ENCODE results near the gene NFE2L3. TPM values are rescaled to one million over a fixed set of nuclear protein-coding genes. Genes with fewer than 3 reads are reported as not detected.

The NFE2L3 gene
- total RNA-seq, 1 donor from 2014 or later = 50.4 TPM

DNA sequence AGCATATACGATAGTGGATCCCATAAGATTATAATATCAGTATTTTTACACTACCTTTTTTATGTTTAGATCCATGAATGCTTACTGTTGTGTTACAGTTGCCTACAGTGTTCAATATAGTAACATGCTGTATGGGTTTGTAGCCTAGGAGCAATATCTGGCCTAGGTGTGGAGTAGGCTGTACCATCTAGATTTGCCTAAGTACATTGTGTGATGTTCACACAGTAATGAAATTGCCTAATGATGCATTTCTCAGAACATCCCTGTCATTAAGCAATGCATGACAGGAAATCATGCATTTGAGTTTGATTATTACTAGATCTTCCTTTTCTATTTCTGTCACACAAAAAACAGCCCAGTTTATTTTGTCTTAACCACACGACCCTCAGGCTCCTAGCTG, 64.1 kb downstream of the NFE2L3 start:
- TF ChIP-seq, protein P1, sequence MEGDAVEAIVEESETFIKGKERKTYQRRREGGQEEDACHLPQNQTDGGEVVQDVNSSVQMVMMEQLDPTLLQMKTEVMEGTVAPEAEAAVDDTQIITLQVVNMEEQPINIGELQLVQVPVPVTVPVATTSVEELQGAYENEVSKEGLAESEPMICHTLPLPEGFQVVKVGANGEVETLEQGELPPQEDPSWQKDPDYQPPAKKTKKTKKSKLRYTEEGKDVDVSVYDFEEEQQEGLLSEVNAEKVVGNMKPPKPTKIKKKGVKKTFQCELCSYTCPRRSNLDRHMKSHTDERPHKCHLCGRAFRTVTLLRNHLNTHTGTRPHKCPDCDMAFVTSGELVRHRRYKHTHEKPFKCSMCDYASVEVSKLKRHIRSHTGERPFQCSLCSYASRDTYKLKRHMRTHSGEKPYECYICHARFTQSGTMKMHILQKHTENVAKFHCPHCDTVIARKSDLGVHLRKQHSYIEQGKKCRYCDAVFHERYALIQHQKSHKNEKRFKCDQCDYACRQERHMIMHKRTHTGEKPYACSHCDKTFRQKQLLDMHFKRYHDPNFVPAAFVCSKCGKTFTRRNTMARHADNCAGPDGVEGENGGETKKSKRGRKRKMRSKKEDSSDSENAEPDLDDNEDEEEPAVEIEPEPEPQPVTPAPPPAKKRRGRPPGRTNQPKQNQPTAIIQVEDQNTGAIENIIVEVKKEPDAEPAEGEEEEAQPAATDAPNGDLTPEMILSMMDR (IDR thresholded peaks at IDR 0.05; ENCODE audit: insufficient read depth, low read depth, low read length) = no peak
- TF ChIP-seq EZH2 (IDR thresholded peaks at IDR 0.05; ENCODE audit: insufficient read depth, low read length) = no peak
- H2AFZ ChIP-seq (ENCODE audit: low read depth, low read length) = no peak overlapping the region
- no peak for DNase-seq (ENCODE audit: low read depth)
- peaks cover 10% of the 10 kb centered on the region for H4K20me1 ChIP-seq (ENCODE audit: insufficient read depth, low read length)
- H3K27ac Mint-ChIP-seq (ENCODE audit: unreplicated experiment) = no peak overlapping the region
- no peaks in the 10 kb centered on the region for H3K9me3 Mint-ChIP-seq (ENCODE audit: unreplicated experiment)
- no peak overlapping the region for H3K4me3 Mint-ChIP-seq (ENCODE audit: unreplicated experiment)
- no peak overlapping the region for H3K27ac ChIP-seq (ENCODE audit: low read depth, low read length)
- no peak overlapping the region for H3K9ac ChIP-seq (ENCODE audit: low read length)
- no peaks in the 10 kb centered on the region for H3K79me2 ChIP-seq (ENCODE audit: insufficient read depth, low read length)
- H3K27me3 Mint-ChIP-seq (ENCODE audit: low read depth, unreplicated experiment) = no peaks in the 10 kb centered on the region
- H3K4me1 Mint-ChIP-seq (ENCODE audit: low read depth, unreplicated experiment) = peaks cover 4% of the 10 kb centered on the region
- H3K4me1 ChIP-seq (ENCODE audit: insufficient read depth, low read length) = no peaks in the 10 kb centered on the region
- H3K27me3 ChIP-seq (ENCODE audit: insufficient read depth, low read length) = no peaks in the 10 kb centered on the region
- H3K36me3 ChIP-seq (ENCODE audit: insufficient read depth, low read length) = peaks cover 12% of the 10 kb centered on the region
- H3K4me2 ChIP-seq (ENCODE audit: low read length) = no peak overlapping the region
- H3K9me3 ChIP-seq (ENCODE audit: insufficient read depth, low read depth, low read length) = no peaks in the 10 kb centered on the region
- no peak overlapping the region for H3K4me3 ChIP-seq (ENCODE audit: insufficient read depth, low read depth, low read length)
- peaks cover 6% of the 10 kb centered on the region for H3K36me3 Mint-ChIP-seq (ENCODE audit: low read depth, unreplicated experiment)
- FAIRE-seq = no peak

GRCh38 chr7:26224359-26224758, 72.4 kb downstream of the NFE2L3 start:
- H3K4me1 ChIP-seq (ENCODE audit: insufficient read depth, low read length) = no peaks in the 10 kb centered on the region
- H3K9ac ChIP-seq (ENCODE audit: low read length) = no peak overlapping the region
- H3K4me3 ChIP-seq (ENCODE audit: insufficient read depth, low read depth, low read length) = no peak overlapping the region
- no peaks in the 10 kb centered on the region for H3K27me3 Mint-ChIP-seq (ENCODE audit: low read depth, unreplicated experiment)
- H3K9me3 Mint-ChIP-seq (ENCODE audit: unreplicated experiment) = no peaks in the 10 kb centered on the region
- H2AFZ ChIP-seq (ENCODE audit: low read depth, low read length) = no peak overlapping the region
- H3K27ac Mint-ChIP-seq (ENCODE audit: unreplicated experiment) = no peak overlapping the region
- no peaks in the 10 kb centered on the region for H3K9me3 ChIP-seq (ENCODE audit: insufficient read depth, low read depth, low read length)
- no peak overlapping the region for H3K27ac ChIP-seq (ENCODE audit: low read depth, low read length)
- no peaks in the 10 kb centered on the region for H3K27me3 ChIP-seq (ENCODE audit: insufficient read depth, low read length)
- DNase-seq (ENCODE audit: low read depth) (no peak), FAIRE-seq (no peak)
- H3K4me1 Mint-ChIP-seq (ENCODE audit: low read depth, unreplicated experiment) = no peaks in the 10 kb centered on the region
- no peaks in the 10 kb centered on the region for H3K36me3 ChIP-seq (ENCODE audit: insufficient read depth, low read length)
- H3K4me3 Mint-ChIP-seq (ENCODE audit: unreplicated experiment) = no peak overlapping the region
- H3K79me2 ChIP-seq (ENCODE audit: insufficient read depth, low read length) = no peaks in the 10 kb centered on the region
- H4K20me1 ChIP-seq (ENCODE audit: insufficient read depth, low read length) = no peaks in the 10 kb centered on the region
- H3K36me3 Mint-ChIP-seq (ENCODE audit: low read depth, unreplicated experiment) = no peaks in the 10 kb centered on the region
- TF ChIP-seq, protein P1 (IDR thresholded peaks at IDR 0.05; ENCODE audit: insufficient read depth, low read depth, low read length) = no peak
- no peak for TF ChIP-seq EZH2 (IDR thresholded peaks at IDR 0.05; ENCODE audit: insufficient read depth, low read length)
- H3K4me2 ChIP-seq (ENCODE audit: low read length) = no peak overlapping the region

GRCh38 chr7:26227987-26228386, 76.0 kb downstream of the NFE2L3 start:
- H3K9me3 Mint-ChIP-seq (ENCODE audit: unreplicated experiment) = no peaks in the 10 kb centered on the region
- Histone ChIP-seq H3K9ac (ENCODE audit: low read length) (no peak overlapping the region), H3K36me3 (ENCODE audit: insufficient read depth, low read length) (no peaks in the 10 kb centered on the region), H3K9me3 (ENCODE audit: insufficient read depth, low read depth, low read length) (no peaks in the 10 kb centered on the region), H3K27ac (ENCODE audit: low read depth, low read length) (no peak overlapping the region), H3K4me1 (ENCODE audit: insufficient read depth, low read length) (no peaks in the 10 kb centered on the region), H3K4me2 (ENCODE audit: low read length) (no peak overlapping the region), H3K4me3 (ENCODE audit: insufficient read depth, low read depth, low read length) (no peak overlapping the region), H3K27me3 (ENCODE audit: insufficient read depth, low read length) (no peaks in the 10 kb centered on the region), H4K20me1 (ENCODE audit: insufficient read depth, low read length) (no peaks in the 10 kb centered on the region), H3K79me2 (ENCODE audit: insufficient read depth, low read length) (no peaks in the 10 kb centered on the region), H2AFZ (ENCODE audit: low read depth, low read length) (no peak overlapping the region)
- no peak for TF ChIP-seq EZH2 (IDR thresholded peaks at IDR 0.05; ENCODE audit: insufficient read depth, low read length)
- TF ChIP-seq, protein P1 (IDR thresholded peaks at IDR 0.05; ENCODE audit: insufficient read depth, low read depth, low read length) = no peak
- no peaks in the 10 kb centered on the region for H3K27me3 Mint-ChIP-seq (ENCODE audit: low read depth, unreplicated experiment)
- H3K4me3 Mint-ChIP-seq (ENCODE audit: unreplicated experiment) = no peak overlapping the region
- FAIRE-seq (no peak), DNase-seq (ENCODE audit: low read depth) (no peak)
- no peaks in the 10 kb centered on the region for H3K4me1 Mint-ChIP-seq (ENCODE audit: low read depth, unreplicated experiment)
- H3K27ac Mint-ChIP-seq (ENCODE audit: unreplicated experiment) = no peak overlapping the region
- no peaks in the 10 kb centered on the region for H3K36me3 Mint-ChIP-seq (ENCODE audit: low read depth, unreplicated experiment)
